Measurements from ENCODE around the gene GHRL.

GRCh38 chr3:10289787-10290355 lies 2.9 kb downstream of the GHRL start:
- TF ChIP-seq EZH2 (IDR thresholded peaks at IDR 0.05) (no peak), CTCF (IDR thresholded peaks at IDR 0.05) (peak; percentile 16)
